ENCODE results near the gene UBE2L5. TPM values are rescaled to one million over a fixed set of nuclear protein-coding genes. Genes with fewer than 3 reads are reported as not detected.

UBE2L5 gene
- total and polyA plus RNA-seq, 2 of the 8 experiments (the other 6 are each of a cell fraction or from before 2014, with no cell fraction given): not detected

- Histone ChIP-seq H3K9me3 (ENCODE audit: insufficient read depth in 2 of 2, low read depth in 1 of 2, low read length in 1 of 2) (no peaks in the 10 kb centered on the region), H2BK15ac (ENCODE audit: low read length) (no peak overlapping the region), H3K79me2 (ENCODE audit: control insufficient read depth in 1 of 2, insufficient read depth in 2 of 2, low read length in 2 of 2) (no peaks in the 10 kb centered on the region), H2BK120ac (replicated peaks; ENCODE audit: low read depth, low read length) (no peak overlapping the region), H2BK20ac (ENCODE audit: low read length) (no peak overlapping the region), H3K4ac (replicated peaks; ENCODE audit: insufficient read length, low read depth, low read length) (no peak overlapping the region), H2BK12ac (ENCODE audit: low read depth, low read length) (no peak overlapping the region), H2AFZ (ENCODE audit: low read length) (no peak overlapping the region), H3K4me3 (ENCODE audit: extremely low read depth in 1 of 4, insufficient read depth in 2 of 4, low read depth in 3 of 4, low read length in 4 of 4) (no peak overlapping the region), H4K91ac (replicated peaks; ENCODE audit: insufficient read length, low read length) (no peak overlapping the region), H3K27ac (ENCODE audit: low read depth, low read length) (no peak overlapping the region), H2AK5ac (ENCODE audit: low read depth, low read length) (no peak overlapping the region), H3K56ac (replicated peaks; ENCODE audit: insufficient read length, low read depth, low read length) (no peak overlapping the region), H3K9ac (replicated peaks in 1 of 4; ENCODE audit: extremely low read depth in 1 of 4, low read depth in 3 of 4, low read length in 3 of 4) (no peak overlapping the region), H4K8ac (ENCODE audit: extremely low read depth, insufficient read depth, low read length) (no peak overlapping the region; the same call in 1 of the 2 replicates), H3K79me1 (ENCODE audit: low read depth, low read length) (no peaks in the 10 kb centered on the region), H2BK5ac (ENCODE audit: low read depth, low read length) (no peak overlapping the region), H3K23me2 (ENCODE audit: low read depth, low read length) (no peaks in the 10 kb centered on the region), H4K20me1 (replicated peaks in 1 of 2; ENCODE audit: control insufficient read depth in 1 of 2, insufficient read depth in 2 of 2, low read length in 2 of 2) (no peaks in the 10 kb centered on the region), H3K23ac (ENCODE audit: insufficient read length) (no peak overlapping the region), H3K4me1 (replicated peaks in 1 of 4; ENCODE audit: control insufficient read depth in 3 of 4, insufficient read depth in 4 of 4, low read length in 3 of 4) (peaks cover 0 to 9% (median 1%) of the 10 kb centered on the region in 4 experiments; a peak in 2 of 7 replicates), H3K27me3 (replicated peaks in 1 of 4; ENCODE audit: control insufficient read depth in 3 of 4, extremely low read depth in 1 of 4, insufficient read depth in 3 of 4, low read length in 3 of 4) (no peaks in the 10 kb centered on the region), H3K4me2 (ENCODE audit: insufficient read depth in 1 of 2, low read depth in 2 of 2, low read length in 2 of 2) (no peak overlapping the region), H3K36me3 (ENCODE audit: control insufficient read depth in 2 of 4, insufficient read depth in 4 of 4, low read length in 3 of 4) (no peaks in the 10 kb centered on the region), H3K18ac (ENCODE audit: extremely low read depth, low read length) (no peak overlapping the region), H3K14ac (ENCODE audit: insufficient read length) (no peak overlapping the region), H4K5ac (ENCODE audit: insufficient read length, low read depth, low read length) (no peak overlapping the region)
- DNase-seq (ENCODE audit: low read depth in 1 of 2, low spot score in 2 of 2) (no peak), FAIRE-seq (no peak)
- ChIA-PET POLR2A (ENCODE audit: partially characterized antibody) (interaction anchor here (6.4 kb wide), 1 partner anchor 8 kb away, joined by 53 read pairs; the partner anchor contains the start of gene HMGB1), CTCF (ENCODE audit: partially characterized antibody) (no interaction called here)
- WGBS, 2 experiments (ENCODE audit: extremely low coverage in 1 of 2, insufficient coverage in 1 of 2, insufficient read length in 1 of 2, insufficient replicate concordance in 2 of 2, low coverage in 1 of 2, low lambda C conversion rate in 2 of 2, missing lambda C conversion rate in 1 of 2): 84% methylated on average over 1 of the region's 1 CpG; no CpG with 5 or more reads in 1 of the 2 experiments
- no peak for TF ChIP-seq BACH1 (IDR thresholded peaks at IDR 0.05; ENCODE audit: low read length)
- no peak for TF ChIP-seq EGR1 (IDR thresholded peaks at IDR 0.05; ENCODE audit: borderline replicate concordance, low read depth, low read length)
- TF ChIP-seq CTBP2 (IDR thresholded peaks at IDR 0.05; ENCODE audit: borderline replicate concordance, insufficient read depth, insufficient read length, low read length): no peak
- TF ChIP-seq ZNF274 (IDR thresholded peaks at IDR 0.05; ENCODE audit: borderline replicate concordance, extremely low read depth, low read length): no peak
- TF ChIP-seq TCF12 (IDR thresholded peaks at IDR 0.05; ENCODE audit: low read depth, low read length): no peak
- no peak for TF ChIP-seq KDM4A (IDR thresholded peaks at IDR 0.05; ENCODE audit: low read depth, low read length, severe bottlenecking)
- no peak for TF ChIP-seq CBX8 (IDR thresholded peaks at IDR 0.05; ENCODE audit: borderline replicate concordance, low read depth, low read length)
- TF ChIP-seq KDM5A (IDR thresholded peaks at IDR 0.05; ENCODE audit: low read length): no peak
- TF ChIP-seq JUND (IDR thresholded peaks at IDR 0.05; ENCODE audit: low read length): no peak
- no peak for TF ChIP-seq CBX5 (IDR thresholded peaks at IDR 0.05; ENCODE audit: low read depth, low read length)
- TF ChIP-seq SP2 (IDR thresholded peaks at IDR 0.05; ENCODE audit: low read length): no peak
- TF ChIP-seq HDAC6 (IDR thresholded peaks at IDR 0.05; ENCODE audit: low read depth, low read length): no peak
- no peak for TF ChIP-seq NRF1 (IDR thresholded peaks at IDR 0.05; ENCODE audit: low read depth, low read length)
- TF ChIP-seq SIRT6 (IDR thresholded peaks at IDR 0.05; ENCODE audit: low read length): no peak
- TF ChIP-seq FOSL1 (IDR thresholded peaks at IDR 0.05; ENCODE audit: insufficient read depth, low read depth, low read length): no peak
- no peak for TF ChIP-seq CEBPB (IDR thresholded peaks at IDR 0.05; ENCODE audit: low read depth, low read length)
Measured at GRCh38 chr13:30473675-30474074, 51.4 kb downstream of the UBE2L5 start.

All from H1 (cell line).